ENCODE measurements around the gene NPDC1. TPM values are rescaled to one million over a fixed set of nuclear protein-coding genes. Genes with fewer than 3 reads are reported as not detected.
A peak's percentile ranks its signal among the peaks of the same experiment; 100 is the strongest.
"Not testable (repeated sequence)": the region's sequence is repeated elsewhere in the genome, so short reads cannot be mapped to it uniquely, and the experiment has no call there.

Gene NPDC1
- polyA plus RNA-seq, 3 donors, result 28.3 to 38.5 (median 32.0) TPM

DNA sequence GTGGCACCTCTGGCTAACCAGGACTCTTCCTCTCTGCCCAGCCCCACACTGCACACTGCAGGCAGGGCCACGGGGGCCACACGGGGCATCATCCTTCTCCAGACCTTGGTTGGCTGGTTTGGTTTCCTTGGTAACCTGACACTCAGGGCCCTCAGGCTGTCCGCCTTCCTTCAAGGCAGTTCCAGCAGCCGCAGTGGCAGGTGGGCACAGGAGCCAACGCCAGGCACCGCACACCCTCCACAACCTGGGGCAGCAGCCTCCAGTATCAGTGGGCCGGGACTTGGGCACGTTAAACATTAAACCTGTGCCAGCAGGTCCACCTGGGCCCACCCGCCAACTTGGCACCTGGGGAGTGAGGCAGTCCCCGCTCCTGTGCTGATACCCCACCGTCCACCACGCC is 1.9 kb downstream of the NPDC1 start:
- no peak for DNase-seq

DNA sequence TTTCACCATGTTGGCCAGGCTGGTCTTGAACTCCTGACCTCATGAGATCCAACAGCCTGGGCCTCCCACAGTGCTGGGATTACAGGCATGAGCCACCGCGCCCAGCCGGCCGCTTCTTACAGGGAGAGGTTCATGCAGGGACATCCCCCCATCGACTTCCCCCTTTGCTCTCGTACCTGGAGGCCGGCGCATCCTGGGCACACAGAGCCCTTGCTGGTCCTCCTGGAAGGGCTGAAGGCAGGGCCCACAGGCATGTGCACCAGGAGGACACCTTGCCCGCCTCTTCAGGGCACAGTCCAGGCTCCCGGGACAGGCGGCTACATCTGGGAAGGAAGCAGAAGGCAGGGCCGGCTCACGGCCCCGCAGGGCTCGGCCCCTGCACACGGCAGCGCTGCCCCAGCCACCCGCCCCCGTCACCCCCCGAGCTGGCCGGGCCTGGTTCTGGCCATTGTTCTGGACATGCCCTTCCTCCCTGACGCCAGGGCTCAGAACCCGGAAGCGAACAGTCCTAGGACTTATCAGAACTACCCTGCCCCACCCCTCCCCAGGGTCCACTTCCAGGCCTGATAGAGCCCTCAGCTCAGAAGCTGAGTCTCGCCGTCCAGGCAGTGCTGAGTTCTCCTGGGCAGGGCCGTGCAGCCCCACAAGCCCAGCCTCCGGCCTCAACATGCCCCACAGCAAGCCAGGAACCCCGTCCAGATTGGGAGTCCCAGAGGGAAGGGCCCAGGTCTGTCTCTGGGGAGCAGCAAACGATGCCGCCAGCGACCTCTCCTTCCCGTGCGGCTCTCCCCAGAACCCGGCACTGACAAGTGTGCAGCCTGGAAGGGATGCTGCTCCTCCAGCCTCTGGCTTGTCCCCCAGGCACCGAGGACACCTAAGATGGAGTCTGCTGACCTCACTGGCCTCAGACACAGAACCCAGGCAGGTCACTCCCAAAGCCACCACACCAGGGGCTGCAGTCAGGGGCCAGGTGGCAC is 2.9 kb downstream of the NPDC1 start:
- no peak for DNase-seq

DNA sequence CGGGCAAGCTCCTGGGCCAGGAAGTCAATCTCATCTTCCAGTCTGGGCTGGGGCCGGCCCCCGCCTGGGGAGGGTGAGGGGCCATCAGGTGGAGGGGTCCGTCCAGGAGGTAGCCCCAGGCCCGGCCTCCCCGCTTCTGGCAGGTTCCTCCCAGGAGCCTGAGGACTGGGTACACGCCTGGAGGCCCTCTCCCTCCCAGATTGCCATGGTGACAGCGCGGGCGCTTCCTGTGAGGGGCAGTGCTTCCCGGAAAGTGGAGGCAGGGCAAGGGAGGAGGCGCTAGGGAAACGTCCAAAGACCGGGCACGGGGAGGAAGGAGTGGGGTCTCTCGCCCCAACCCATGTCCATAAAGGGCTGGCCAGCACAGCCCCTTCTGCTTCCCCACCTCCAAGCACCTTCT is 4.9 kb downstream of the NPDC1 start:
- DNase-seq, result no peak

DNA sequence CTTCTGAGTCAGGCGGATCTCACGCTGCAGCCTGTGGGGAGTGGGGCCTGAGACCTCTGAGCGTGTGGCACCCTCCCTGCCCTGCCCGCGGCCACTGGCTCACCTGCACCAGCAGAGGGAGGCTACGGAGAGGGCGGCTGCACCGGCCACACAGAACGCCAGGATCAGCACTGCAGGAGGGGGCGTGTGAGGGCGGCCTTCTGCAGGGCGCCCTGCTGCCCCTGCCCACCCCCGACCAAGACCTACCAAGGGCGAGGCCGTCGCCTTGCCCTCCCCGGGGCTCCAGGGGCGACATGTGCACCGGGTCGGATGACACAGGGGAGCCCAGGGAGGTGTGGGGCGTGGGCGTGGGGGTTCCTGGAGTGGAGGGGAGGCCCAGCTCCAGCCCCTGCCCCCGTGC is 5.4 kb downstream of the NPDC1 start:
- DNase-seq, result no peak

DNA sequence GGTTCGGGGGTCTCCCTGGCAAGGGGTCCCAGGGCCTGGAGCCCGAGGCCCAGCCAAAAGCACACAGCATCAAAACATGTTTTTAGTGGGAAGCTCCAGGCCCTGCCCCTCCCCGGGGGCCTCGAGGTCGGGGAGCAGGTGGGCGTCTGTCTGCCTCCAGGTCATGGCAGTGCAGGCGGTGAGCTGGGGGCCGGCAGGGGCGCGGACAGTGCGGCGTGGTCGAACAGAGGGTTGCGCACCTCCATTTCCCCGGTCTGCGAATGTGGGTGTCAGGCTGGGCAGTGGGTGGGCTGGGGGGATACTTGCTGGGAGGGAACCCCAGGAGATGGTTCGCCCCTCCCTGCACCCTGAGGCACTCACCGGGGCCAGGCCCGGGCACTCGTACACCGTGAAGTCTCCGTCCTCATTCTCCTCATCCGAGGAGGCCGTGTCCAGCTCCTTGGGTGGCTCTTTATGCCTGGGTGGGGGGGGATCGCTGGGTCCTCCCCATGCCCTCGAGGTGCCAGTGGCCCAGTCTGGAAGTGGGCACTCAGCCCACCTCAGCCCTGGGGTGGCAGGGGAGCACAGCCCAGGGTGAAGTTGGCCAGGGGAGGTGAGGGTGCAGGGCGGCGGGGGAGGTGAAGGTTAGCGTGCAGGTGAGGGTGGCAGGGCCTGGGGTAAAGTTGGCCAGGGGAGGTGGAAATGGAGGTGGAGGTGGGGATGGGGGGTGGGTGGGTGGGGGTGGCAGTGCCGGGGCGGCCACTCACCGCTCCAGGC is 6.2 kb downstream of the NPDC1 start:
- no peak for DNase-seq

DNA sequence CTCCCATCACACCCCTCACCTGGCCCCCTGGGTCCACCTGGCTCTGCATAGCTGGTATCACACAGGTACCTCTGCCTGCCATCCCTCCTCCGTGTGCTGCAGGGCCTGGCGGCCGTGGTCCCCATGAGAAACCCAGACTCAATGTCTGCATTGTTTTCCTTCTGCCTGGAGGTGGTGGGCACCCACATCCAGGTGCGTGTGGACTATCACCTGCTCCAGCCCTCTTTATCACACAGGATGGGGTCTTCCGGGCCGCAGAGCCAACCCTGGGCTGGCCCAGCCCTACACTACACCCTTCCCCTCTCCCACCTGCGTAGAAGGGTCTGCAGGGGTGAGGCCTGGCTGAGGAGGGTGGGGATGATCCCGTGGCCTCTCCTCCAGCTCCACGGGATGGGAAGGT is 7.1 kb downstream of the NPDC1 start:
- DNase-seq, result no peak

DNA sequence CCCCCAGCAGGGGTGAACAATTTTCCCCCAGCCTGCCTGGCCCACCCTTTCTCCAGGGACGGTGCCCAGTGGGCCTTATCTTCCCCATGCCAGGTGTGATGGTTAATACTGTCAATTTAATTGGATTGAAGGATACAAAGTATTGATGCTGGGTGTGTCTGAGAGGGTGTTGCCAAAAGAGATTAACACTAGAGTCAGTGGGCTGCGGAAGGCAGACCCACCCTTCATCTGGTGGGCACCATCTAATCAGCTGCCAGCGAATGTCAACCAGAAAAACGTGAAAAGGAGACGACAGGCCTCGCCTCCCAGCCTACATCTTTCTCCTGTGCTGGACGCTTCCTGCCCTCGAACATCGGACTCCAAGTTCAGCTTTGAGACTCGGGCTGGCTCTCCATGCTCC is 8.5 kb downstream of the NPDC1 start:
- DNase-seq, result no peak

DNA sequence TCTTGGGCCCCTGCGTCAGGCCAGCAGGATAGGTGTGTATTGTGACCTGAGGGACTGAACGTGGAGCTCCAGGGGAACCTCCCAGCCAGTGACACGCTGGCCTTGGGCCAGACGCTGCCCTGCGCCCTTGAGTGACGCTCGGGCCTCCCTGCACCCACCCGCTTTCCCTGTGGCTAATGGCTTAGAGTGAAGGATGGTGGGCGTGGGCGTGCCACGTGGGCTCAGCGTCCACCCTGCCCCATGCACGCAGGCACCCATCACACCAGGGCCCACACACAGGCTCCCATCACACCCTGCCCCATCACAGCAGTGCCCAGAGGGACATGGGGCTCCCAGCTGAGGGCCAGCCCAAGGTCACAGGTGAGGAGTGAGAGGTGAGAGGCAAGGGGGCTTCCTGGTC is 8.9 kb downstream of the NPDC1 start:
- no peak for DNase-seq

DNA sequence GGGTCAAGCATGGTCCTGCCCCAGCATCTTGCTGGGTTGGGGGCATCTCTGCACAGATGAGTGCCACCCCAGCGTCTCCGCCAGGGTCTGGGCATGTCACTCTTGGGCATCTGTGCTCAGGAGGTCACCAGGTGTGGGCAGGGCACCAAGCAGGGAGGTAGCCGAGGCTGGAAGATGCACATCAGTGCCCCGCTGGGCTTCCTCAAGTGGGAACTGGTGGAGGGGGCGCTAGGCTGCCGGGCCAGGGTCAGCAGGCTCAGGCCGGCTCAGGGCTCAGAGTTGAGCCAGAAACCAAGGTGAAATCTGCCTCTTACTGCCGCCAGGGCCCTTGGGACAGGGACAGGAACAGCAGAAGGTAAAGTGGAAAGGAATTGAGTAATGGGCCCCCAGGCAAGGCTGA is 10.0 kb downstream of the NPDC1 start:
- DNase-seq, result no peak

DNA sequence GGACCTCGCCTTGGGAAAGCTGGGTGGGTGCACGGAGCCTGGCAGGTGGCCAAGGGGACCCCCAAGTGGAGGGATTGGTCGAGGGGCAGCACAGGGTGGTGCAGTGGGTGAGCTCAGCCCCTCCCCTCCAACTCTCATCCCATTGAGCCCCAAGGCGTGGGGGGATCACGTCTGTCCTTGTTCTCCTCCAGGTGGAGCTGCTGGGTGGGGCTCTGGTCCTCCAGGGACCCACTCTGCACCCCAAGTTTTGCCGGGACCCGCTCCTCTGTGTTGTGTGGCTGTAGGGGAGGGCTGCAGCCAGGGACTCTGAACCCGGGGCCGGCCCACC is 10.5 kb downstream of the NPDC1 start:
- no peak for DNase-seq

DNA sequence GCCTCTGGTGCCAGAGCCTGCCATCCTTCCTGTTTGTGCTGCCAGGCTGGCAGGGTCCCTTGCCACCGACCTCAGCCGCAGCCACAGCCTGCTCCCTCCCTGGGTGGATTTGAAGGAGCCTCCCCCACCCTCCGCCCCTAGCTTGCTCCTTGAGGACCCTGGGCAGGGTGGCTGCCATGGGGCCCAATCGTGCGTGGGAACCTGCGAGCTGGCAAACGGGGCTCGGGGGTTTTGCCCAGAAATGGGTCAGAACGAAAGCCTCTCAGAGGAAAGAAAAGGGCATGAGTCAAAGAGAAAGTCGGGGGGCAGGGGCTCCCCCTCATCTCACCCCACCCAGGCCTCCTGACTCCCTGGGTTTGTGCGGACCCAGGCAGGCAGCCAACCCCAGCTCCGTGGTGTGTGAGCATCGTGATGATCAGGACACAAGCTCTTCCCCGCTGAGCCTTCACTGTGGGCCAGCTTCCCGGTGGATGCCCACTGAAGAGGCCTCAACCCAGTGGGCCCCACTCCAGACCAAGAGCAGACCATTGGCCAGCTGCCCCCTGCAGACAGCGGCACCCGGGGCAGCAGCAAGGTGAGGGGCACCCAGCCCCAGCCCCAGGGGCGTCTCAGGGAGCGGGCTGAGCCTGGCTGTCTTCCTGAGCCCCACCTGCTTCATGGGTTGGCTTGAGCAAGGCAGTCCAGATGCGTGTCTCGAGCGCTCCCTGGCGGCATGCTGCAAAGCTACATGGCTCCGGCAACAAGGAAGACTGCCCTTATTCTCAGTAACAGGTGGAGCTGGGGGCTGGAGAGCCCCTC is 11.1 kb downstream of the NPDC1 start:
- peak; percentile 77 for DNase-seq

DNA sequence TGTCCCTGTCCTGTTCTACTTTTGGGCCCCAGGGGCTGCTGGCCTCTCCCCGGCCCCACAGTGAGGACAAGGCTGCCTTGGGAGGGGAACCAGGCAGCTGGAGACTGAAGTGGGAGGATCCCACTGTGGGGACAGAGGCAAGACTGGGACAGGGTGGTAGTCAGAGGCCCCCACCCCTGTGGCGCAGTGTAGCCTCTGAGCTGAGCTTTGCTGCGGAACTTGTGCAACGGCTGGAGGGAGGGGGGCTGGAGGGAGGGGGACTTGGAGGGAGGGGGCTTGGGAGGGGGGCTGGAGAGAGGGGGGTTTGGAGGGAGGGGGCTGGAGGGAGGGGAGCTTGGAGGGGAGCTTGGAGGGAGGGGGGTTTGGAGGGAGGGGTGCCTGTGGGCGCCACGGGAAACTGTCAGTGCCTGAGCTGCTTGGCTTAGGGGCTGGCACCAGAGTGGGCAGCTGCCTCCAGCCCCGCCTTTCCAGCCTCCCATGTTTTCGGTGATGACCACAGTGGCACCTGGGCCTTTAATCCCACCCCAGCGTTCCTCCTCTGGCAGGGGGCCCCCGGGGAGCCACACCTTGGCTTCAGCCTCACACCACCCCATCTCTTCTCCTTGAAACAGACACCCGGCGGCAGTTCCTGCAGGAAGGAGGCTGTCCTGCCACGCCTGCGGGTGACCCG is 11.8 kb downstream of the NPDC1 start:
- no peak for DNase-seq

DNA sequence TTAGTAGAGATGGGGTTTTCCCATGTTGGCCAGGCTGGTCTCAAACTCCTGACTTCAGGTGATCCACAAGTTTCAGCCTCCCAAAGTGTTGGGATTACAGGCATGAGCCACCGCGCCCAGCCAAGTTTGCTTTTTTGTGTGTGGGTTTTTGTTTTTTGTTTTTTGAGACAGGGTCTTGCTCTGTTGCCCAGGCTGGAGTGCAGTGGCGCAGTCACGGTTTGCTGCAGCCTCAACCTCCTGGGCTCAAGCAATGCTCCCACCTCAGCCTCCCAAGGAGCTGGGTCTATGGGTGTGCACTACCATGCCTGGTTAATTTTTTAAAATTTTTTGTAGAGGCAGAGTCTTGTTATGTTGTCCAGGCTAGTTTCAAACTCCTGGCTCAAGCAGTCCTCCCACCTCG is 12.5 kb downstream of the NPDC1 start:
- not testable (repeated sequence) for DNase-seq

DNA sequence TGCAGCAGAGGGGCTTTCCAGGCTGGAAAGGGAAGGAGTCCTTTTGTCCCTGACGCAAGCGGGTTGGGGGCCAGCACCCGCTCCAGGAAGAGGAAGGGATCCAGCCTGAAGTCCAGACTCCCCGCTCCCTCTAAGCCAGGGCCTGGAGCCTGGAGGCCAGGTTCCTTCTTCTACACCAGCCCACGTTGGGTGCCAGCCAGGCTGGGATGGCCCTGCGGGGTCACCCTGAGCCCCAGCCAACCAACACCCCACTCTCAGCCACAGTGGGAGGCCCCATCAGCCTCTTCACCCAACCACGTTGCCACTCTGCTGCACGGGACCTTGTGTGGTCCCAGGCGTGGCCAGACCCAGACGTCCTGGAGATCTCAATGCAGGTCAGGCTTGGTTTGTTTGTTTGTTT is 13.1 kb downstream of the NPDC1 start:
- no peak for DNase-seq

DNA sequence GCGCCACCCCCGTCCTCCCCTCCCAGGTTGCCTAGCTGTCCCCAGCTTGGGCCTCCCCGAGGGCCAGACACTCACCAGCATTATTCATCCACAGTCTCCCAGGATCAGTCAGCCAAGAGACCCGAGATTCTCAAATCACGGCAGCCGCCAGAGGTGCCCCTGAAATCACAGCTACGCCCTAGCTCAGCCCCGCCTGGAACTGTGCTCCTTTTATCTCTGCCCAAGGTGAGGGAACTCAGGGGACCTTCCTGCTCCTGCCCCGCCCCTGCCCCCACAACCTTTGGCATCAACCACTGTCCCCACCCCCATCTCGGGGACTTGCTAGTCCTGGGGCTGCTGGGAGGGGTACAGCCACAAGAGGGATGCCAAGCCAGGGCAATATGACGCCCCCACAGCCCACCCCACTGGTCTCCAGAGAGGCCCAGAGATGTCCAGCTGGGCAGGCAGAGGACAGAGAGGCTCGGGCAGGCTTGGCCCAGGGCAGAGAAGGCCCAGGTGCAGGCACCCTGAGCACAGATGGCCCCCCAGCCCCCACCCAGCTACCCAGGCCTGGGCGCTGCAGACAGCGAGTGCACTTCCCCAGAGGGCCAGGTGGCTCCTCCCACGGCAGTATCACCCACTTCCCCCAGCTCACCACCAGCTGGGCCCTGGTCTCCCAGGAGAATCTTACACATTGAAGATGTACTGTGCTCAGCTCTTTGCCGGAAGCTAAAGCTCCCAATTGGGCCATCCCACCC is 13.9 kb downstream of the NPDC1 start, which contains the start of gene FUT7:
TSS of gene FUT7 (minus strand) at position 185 of the 737 bp plus-strand sequence. CDS start at position 88, 97 bp downstream.
- DNase-seq, result no peak

DNA sequence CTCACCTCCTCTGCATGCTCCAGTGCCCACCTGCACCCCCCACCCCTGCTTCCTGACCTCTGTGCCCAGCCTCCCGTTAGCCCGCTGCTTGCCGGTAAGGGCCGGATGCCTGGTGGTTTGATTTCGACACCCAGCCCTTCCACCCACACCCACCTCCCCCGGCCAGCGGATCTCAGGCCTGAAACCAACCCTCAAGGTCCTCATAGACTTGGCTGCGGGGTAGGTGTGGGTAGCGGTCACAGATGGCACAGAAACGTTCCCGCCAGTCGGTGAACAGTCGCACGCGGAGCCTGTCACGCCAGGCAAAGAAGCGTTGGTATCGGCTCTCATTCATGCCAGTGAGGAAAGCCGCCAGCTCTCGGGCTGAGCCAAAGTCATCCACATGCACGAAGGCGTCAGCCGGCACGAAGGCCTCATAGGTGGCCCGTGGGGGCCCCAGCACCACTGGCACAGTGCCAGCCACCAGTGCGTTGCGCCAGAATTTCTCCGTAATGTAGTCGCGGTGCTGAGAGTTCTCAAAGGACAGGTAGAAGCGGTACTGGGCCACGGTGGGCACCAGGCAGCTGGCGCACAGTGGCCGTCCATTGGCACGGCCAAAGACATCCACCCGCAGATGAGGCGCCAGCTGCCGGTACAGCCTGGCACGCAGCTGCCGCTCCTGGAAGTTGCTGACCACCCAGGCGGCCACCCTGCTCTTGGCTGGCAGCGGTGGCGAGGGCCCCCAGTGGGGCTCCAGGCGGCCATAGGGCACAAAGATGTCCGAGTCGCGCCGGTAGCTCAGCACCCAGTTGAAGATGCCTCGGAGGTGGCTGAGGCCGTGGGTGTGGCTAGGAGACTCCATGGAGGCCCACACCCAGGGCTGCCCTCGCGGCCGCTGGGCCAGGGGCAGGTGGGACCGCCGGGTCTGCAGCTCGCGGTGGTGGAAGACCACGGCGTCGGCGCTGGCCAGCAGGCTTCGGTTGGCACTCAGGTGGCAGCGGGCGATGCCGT is 15.1 kb downstream of the NPDC1 start:
- no peak for DNase-seq

DNA sequence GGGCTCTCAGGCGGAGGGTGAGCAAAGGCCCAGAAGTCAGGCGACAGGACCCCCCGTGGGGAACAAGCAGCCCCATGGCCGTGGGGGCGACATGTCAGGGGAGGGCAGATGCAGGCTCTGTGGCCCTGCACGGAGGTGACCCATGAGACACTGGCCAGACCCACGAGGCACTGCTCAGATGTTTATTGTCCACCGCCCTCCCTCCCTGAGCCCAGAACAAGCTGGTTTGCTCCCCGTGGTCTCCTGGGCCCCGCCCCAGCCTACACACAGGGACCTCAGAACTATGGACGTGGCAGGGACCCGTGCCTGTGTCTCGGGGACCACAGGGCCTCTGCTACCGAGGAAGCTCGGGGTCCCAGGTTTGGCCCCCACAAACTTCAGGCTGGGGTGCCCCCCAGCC is 16.0 kb downstream of the NPDC1 start:
- no peak for DNase-seq

DNA sequence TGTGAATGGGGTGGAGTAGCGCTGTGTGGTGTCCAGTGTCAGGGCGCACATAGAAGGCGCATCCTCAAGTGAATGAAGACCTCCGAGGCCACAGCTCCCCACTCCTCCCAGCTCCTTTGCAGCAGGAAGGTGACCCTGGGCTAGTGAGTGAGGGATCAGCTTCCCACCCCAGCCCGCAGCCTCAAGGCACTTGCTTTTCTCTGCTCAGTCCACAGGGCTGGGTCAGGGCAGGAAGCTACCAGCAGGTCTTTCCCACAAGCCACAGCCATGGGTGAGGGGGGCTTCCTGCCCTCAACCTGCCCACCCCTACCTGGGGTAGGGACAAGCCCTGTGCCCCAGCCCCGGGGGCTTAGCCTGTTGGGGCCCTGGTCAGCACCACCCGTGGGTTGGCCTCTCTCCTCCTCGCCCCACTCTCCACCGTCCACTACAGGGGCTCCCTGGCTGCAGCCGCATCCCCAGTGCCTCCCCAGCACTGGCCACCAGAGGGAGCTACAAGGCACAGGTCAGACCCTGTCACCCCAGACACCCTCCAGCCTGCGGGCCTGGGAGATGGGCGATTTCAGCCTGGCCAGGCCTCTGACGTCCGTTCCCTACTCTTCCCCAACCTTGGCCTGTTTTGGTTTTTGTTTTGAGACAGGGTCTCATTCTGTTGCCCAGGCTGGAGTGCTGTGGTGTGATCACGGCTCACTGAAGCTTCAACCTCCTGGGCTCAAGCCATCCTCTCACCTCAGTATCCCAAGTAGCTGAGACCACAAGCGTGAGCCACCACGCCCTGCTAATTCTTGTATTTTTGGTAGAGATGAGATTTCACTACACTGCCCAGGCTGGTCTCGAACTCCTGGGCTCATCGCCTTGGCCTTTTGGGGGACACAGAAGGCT is 16.7 kb downstream of the NPDC1 start:
- DNase-seq, result no peak
